HG03135 (cell line): ENCODE data around the gene RELA.

Source experiments
- ATAC-seq: cut with Tn5 transposase; IDR thresholded peaks from one replicate; pipeline ENCODE4 v1.9.1; 2021; ENCODE audit warnings: mild to moderate bottlenecking, moderate library complexity; ENCODE audit not compliant: unreplicated experiment

Gene RELA

DNA sequence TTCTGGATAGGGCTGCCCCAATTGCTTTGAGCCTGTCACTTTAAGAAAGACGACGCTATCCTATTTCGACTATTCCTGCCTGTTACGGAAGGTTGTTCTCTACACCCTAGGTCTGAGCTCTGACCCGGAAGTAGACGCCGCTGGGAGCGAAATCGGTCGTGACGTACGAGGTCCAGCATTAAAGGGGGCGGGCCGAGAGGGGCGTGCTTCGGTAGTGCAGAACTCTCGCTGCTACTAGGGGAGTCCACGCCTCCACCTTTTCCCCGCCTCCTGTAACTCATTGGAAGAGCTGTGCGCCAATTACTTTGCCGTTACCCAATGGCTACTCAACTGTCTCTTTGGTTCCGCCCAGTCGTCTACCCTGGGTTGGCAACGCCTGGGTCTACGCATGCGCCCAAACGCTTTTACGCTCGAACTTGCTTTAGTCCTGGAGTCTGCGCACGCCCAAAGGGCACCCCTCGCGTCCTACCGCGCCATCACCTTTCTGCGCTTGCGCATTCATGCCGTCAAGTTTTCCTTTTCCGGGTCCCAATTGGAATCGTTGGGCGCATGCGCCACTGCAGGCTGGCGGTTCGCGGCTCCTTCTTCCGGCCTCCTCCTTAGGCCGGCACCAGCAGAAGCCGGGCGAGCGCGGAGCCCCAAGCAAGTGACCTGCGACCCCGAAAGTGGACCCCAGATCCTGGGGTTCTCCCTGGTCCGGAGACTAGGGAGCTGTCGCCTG lies 47.3 kb downstream of the RELA start, which contains the start of gene PCNX3:
TSS of gene PCNX3 (plus strand) at position 548 of the 721 bp plus-strand sequence. CDS start 536 bp downstream, outside the sequence.
- ATAC-seq = peak; percentile 79

DNA sequence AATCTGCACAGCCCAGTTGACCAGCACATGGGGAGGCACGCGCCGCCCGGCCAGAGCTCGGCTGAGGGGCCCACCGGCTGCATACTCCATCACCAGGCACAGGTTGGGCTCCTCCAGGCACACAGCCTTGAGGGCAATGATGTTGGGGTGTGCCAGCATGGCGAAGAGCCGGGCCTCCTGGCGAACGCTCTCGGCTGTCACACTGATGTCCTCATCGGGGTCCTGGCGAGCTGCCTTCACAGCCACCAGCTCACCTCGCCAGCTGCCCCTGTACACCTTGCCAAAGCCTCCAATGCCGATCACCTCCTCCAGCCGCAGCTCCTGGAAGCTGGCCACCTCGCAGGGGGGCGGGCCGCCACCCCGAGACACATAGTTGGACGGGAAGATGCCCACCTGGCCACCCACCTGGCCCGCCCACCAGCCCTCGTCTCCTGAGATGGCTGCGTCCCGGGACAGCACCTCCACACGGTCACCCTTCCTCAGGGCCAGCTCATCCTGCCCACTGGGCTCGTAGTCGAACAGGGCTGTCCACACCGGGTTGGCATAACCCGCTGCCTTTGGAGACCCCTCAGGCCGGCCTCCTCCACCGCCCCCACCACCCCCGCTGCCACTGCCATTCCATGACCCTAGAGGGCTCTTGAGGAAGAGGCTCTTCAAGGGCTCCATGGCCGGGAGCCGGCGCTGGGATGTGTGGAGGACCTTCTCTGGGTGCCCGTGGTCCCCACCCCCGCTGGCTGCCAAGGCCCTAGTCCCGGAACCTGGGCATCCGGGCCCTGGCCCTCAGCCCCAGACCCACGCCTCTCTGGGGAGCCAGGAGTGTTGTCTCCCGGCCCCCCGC lies 49.4 kb downstream of the RELA start:
- no peak for ATAC-seq

DNA sequence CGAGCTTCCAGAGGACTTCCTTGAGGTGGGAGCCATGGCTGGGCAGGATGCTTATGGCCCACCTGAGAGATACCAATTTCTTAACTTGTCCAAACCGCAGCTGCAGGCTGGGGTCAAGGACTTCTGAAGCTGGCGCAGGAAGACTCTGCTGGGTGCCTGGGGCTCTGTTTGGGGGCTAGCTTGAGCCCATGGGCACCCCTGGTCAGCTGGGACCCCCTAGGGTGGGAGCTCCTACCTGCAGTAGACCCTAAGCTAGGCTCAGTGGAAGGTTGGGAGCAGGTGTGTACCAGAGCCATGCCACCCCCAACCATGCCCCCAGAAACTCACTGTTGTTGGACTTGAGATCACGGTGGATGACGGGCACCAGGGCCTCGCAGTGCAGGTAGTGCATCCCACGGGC lies 50.0 kb downstream of the RELA start:
- ATAC-seq = no peak

DNA sequence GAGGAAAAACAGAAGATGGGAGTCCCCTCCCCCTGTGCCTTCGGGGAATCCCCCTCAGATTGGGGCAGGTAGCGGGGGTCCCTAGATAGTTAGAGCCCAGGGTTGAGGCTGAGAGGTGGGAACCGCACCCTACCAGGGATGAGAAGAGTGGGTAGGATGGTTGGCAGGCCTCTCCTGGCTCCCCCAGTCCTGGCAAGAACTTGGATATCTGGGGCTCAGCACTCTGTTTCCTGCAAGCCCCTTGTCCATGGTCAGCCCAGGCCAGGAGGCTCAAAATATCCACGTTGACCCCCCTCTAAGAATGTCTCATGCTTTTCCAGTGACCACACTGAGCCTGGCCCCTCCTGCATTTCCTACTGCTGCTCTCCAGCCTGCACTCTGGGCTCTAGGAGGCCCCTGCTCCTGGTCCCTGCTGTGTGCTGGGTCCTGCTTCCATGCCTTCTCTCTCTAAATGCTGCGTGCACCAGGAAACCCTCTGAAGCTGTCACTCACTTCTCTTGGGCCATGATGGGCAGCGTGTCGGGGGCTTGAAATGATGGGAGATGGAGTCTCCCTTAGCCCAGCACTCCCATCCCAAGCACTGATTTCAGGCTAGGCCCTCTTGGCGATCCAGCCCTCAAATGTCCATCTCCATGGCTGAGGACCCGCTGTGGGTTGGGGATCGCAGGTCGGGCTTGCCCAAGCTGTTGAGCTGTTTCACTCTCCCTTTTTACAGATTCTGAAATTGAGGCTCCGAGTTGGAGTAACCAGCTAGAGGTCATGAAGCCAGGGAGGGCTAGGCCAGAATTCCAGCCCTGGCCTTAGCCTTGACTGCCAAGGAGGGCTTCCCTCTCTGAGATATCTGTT lies 50.7 kb downstream of the RELA start:
- no peak for ATAC-seq

DNA sequence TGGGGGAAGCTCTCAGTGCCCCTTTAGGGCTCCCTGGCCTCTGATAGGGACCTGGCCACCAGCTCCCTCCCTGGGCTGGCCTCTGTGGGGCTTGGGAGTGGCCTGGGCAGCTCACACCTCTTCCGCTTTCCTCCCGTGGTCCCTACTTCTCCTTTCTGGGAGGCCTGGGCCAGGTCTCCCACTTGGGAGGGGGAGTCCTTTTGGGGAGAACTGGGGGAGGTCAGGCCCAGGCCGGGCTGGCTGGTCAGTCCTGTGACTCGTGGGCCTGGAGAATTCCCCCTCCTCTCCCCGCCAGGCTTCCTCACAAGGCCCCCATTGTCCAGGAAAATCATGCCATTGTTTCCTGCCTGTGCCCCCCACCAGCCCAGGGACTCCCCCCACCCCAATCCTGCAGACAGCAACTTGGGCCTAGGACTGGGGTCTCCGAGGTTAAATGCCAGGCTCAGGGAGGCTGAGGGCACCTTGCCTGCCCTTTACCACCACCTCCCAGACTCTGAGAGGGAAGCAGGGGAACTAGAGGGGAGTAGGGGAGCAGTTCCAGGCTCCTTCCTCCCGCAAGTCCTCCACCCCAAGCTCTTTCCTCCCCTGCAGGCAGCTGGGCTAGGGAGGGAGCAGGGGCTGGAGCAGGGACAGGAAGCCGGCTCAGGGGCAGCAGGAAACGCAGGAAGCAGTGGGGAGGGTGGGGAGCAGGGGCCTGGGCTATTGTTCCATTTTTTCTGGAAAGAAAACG lies 51.5 kb downstream of the RELA start:
- no peak for ATAC-seq

DNA sequence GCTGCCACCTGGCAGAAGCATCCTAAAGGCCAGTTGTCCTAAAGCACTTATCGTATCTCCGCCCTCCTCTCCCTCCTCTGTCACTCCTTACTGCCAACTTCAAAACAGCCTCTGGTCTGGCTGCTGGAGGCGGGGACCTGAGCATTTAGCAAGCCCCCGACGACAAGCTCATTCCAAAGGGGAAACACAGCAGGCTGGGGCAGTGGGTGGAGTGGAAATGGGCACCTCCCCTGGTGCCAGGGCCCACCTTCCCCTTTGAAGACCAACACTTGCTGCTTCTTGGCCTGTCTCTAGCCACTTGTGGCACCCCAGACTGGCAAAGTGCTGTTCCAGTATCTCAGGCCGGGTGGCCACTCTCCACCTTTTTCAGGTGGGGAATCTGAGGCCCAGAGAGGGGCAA lies 52.3 kb downstream of the RELA start:
- no peak for ATAC-seq

DNA sequence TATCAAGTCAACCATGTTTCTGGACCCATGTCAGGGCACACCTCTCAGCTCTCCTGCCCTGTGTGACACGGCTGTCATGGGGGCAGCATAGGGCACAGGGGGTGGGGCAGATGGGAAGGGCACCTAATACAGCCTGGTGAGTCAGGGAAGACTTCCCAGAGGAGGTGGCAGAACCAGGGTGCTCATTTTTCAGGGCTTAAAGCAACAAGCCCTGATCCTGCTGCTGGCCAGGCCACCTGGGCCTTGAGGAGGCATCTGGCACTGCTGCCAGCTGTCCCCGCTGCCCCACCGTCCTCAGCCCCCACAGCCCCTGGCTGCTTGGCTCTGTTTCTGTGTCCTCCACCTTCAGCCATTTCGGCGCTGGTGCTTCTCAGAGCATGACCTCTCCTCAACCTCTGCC lies 53.1 kb downstream of the RELA start:
- no peak for ATAC-seq

DNA sequence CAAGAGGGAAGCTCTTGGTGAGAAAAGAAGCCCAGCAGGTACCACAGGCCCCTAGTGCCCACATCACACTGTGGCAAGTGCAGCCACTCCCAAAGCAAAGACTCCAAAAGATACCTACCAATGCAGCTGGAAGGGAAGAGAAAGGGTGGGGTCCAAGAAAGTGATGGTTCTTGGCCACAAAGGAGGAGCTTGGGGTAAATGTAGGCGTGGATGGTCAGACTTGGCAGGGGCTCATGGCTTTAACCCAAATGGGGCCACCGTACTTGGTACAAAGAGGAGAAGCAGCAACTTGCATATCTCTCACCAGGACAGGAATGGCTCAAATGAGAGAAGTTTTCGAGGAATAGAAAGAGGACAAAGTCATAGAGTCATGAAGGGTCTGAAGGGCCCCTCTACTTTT lies 53.5 kb downstream of the RELA start:
- no peak for ATAC-seq

DNA sequence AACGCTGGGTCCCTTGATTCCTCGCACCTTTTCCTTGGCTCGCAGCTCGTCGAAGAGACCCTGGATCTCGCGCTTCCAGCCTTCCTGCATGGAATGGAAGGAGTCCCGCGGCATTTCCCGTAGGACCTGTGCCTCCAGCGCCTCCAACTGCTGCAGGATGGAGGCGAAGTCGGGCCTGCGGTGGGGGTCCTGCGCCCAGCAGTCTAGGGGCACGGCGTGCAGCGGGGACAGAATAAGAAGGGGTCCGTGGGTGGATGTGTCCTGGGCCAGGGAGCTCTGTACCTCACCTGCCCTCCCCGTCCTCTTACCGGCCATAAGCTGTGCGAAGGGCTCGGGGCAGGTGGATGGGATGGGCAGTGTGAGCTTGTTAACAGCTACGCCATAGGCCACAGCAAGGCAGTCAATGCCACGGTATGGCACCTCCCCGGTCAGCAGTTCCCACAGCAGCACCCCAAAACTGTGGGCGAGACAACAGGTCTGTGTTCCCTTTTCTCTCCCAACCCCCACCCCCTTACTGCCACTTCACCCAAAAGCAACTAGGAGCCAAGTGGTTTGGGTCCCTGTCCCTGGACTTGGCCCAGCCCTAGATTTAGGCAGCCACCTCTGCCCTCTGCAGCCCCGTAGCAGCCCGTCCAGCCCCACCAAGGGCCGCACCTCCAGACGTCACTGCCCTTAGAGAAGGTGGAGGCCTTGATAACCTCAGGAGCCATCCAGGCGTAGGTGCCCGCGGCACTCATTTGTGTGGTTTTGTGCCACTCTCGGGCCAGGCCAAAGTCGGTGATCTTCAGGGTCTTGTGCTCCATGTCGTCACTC lies 54.9 kb downstream of the RELA start:
- no peak for ATAC-seq

DNA sequence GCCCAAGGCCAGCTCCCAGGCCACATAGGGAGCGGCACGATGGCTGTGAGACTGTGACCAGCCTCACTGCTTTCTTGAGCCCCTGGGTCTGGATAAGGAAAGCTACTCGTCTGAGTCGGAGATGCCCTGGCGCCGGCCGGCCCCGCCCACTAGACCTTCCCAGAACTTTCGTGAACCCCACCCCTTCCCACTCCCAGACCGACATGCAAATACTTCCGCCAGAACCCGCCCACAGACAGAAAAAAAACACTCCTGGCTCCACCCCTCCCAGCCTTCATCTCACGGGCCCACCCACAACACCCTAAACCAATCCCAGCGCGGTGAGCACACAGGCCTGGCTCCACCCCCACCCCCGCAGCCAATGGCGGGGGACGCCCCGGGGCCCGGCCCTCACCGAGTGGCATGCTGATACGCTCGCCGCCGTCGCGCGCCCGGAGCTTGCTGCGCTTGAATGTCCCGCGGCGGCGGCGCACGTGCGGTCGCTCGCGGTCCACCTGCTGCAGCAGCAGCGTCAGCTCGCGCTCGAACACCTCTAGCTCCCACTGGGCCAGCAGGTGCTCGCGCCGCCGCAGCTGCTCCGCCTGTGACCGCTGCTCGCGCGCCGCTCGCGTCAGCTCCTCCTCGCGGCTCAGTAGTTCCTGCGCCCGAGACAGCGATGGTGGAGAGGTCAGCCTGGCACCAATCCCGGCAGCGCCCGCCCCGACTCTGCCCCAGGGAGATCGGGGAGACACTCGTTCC lies 55.7 kb downstream of the RELA start:
- ATAC-seq = no peak

DNA sequence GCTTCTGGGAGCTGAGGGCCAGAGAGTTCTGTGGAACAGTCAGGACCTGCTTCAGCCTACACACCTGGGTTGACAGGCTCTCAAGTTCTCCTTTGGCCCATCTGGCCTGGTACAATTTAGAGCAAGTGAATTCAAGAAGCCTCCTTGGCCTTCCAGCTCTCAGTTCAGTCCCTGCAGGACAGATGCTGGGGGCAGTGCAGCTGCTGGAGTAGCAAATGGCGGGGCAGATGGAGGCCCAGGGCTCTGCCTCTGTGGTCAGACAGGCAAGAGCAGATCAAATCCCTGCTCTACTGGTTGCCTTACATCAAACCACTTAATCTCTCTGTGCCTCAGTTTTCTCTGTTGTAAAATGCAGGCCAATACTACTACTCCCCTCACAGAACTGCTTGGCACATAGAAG lies 58.5 kb downstream of the RELA start:
- no peak for ATAC-seq
